Lower leg skin (tissue), 3 donors: ENCODE results near the gene TMEM156.

ENCODE experiments used
- POLR2A ChIP-seq, 2 donors: fragments of 450-650 bp; IDR thresholded peaks; one replicate each; pipeline ENCODE4 v1.6.1; 2016 to 2017; ENCODE audit warnings: antibody characterized with exemption in 2 of 2, mild to moderate bottlenecking in 1 of 2, moderate library complexity in 1 of 2
- TF ChIP-seq, protein P1 (sequence below), 3 donors: fragments of 450-650 bp; IDR thresholded peaks; one replicate each; pipeline ENCODE4 v1.5.1; 2016; ENCODE audit warnings: antibody characterized with exemption in 3 of 3, mild to moderate bottlenecking in 3 of 3, moderate library complexity in 2 of 3

DNA sequence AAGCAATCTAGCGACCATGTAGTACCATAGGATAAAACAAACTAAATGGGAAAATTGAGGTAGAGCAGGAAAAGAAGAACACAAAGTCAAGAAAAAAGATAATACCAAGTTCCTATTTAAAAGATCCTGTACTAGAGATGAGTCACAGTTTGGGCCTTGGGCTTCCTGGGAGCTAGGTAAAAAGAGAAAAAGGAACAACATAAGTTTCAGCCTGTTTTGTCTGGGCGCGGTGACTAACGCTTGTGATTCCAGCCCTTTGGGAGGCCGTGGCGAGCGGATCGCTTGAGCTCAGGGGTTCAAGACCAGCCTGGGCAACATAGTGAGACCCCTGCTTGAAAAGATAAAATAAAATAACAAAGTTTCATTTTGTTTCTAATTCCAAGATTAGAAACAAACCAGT lies 14.0 kb upstream of the TMEM156 start:
- TF ChIP-seq, protein P1, sequence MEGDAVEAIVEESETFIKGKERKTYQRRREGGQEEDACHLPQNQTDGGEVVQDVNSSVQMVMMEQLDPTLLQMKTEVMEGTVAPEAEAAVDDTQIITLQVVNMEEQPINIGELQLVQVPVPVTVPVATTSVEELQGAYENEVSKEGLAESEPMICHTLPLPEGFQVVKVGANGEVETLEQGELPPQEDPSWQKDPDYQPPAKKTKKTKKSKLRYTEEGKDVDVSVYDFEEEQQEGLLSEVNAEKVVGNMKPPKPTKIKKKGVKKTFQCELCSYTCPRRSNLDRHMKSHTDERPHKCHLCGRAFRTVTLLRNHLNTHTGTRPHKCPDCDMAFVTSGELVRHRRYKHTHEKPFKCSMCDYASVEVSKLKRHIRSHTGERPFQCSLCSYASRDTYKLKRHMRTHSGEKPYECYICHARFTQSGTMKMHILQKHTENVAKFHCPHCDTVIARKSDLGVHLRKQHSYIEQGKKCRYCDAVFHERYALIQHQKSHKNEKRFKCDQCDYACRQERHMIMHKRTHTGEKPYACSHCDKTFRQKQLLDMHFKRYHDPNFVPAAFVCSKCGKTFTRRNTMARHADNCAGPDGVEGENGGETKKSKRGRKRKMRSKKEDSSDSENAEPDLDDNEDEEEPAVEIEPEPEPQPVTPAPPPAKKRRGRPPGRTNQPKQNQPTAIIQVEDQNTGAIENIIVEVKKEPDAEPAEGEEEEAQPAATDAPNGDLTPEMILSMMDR (IDR thresholded peaks at IDR 0.05), result no peak
- TF ChIP-seq POLR2A (IDR thresholded peaks at IDR 0.05), result no peak
